Kidney (tissue), 14 donors: ENCODE data around the gene ZNF710. TPM values are rescaled to one million over a fixed set of nuclear protein-coding genes. Genes with fewer than 3 reads are reported as not detected.

Experiments
- DNase-seq, 5 donors: peaks; one replicate each; pipeline ENCODE4 v3.0.0-alpha.2; 2013 to 2020
- FAIRE-seq: peaks from 2 replicates; lab custom pipeline; 2012; peaks lifted over from hg19 to GRCh38; lab: Jason Lieb, UNC
- H3K27ac ChIP-seq, 2 donors: one replicate each; pipeline ENCODE4 v1.7.0; 2013; ENCODE audit warnings: low read depth in 2 of 2, low read length in 2 of 2, inconsistent platforms in 1 of 2
- H3K27me3 ChIP-seq: one replicate; pipeline ENCODE4 v1.7.1; 2013; ENCODE audit warnings: low read length, inconsistent platforms; ENCODE audit not compliant: control insufficient read depth, insufficient read depth
- H3K36me3 ChIP-seq, 3 donors: one replicate each; pipeline versions ENCODE4 v1.7.0 to v1.7.1; 2013; ENCODE audit warnings: low read length in 3 of 3, control low read depth in 1 of 3, inconsistent platforms in 1 of 3; ENCODE audit not compliant: insufficient read depth in 3 of 3, control insufficient read depth in 2 of 3
- H3K4me1 ChIP-seq, 3 donors: one replicate each; pipeline versions ENCODE4 v1.7.0 to v1.7.1; 2013; ENCODE audit warnings: low read length in 3 of 3, inconsistent platforms in 1 of 3, low read depth in 1 of 3; ENCODE audit not compliant: control insufficient read depth in 2 of 3, insufficient read depth in 2 of 3
- H3K4me3 ChIP-seq, 3 donors: one replicate each; pipeline versions ENCODE4 v1.7.0 to v1.8.1; 2013; ENCODE audit warnings: low read length in 3 of 3, control low read depth in 1 of 3, inconsistent platforms in 1 of 3
- H3K9ac ChIP-seq, 3 donors: one replicate each; pipeline versions ENCODE4 v1.7.0 to v1.7.1; 2013; ENCODE audit warnings: low read length in 3 of 3, control low read depth in 1 of 3, inconsistent platforms in 1 of 3
- H3K9me3 ChIP-seq, 3 donors: one replicate each; pipeline versions ENCODE4 v1.7.0 to v1.7.1; 2013; ENCODE audit warnings: low read length in 3 of 3, control low read depth in 1 of 3, inconsistent platforms in 1 of 3; ENCODE audit not compliant: control insufficient read depth in 2 of 3, insufficient read depth in 1 of 3
- intact Hi-C: fragments of 100-400 bp; cut with DNase I; formaldehyde crosslinking; loops from one replicate; pipeline ENCODE4 v1.11.1; 2022
- polyA plus RNA-seq: library from polyadenylated mRNA; stranded (reverse); fragments of 350-450 nt; fragmentation: Illumina TruSeq; extraction: RNeasy Lipid Tissue Mini Kit (QIAGEN cat#74804); gene quantifications from one replicate; pipeline ENCODE4 v1.2.3, GENCODE V29; 2014; ENCODE audit warnings: low read depth, low replicate concordance; ENCODE audit not compliant: insufficient read depth
- total RNA-seq: library from RNA; stranded (reverse); fragmentation: NEBNext Ultra II Directional; extraction: Animal tissue kit (Norgen Biotek cat#: 25700); gene quantifications from one replicate; pipeline ENCODE4 v1.2.1, GENCODE V29; 2021
- TF ChIP-seq, protein P1 (sequence below): IDR thresholded peaks from 3 replicates; pipeline ENCODE4 v1.5.1; 2012; ENCODE audit warnings: mild to moderate bottlenecking, moderate library complexity, borderline replicate concordance; ENCODE audit not compliant: insufficient read depth; ENCODE audit errors: extremely low read depth
- donor health status: control.
- donor health status: control.
- donor health status: control.
- donor health status: control.
- donor health status: control.
- donor health status: DM: yes; HTN: yes; CAD: no.
- donor health status: Normal renal cell carcinoma (clear cell type).

Gene ZNF710
- total and polyA plus RNA-seq, 2 donors from 2014 or later = 11.0 to 17.0 TPM

DNA sequence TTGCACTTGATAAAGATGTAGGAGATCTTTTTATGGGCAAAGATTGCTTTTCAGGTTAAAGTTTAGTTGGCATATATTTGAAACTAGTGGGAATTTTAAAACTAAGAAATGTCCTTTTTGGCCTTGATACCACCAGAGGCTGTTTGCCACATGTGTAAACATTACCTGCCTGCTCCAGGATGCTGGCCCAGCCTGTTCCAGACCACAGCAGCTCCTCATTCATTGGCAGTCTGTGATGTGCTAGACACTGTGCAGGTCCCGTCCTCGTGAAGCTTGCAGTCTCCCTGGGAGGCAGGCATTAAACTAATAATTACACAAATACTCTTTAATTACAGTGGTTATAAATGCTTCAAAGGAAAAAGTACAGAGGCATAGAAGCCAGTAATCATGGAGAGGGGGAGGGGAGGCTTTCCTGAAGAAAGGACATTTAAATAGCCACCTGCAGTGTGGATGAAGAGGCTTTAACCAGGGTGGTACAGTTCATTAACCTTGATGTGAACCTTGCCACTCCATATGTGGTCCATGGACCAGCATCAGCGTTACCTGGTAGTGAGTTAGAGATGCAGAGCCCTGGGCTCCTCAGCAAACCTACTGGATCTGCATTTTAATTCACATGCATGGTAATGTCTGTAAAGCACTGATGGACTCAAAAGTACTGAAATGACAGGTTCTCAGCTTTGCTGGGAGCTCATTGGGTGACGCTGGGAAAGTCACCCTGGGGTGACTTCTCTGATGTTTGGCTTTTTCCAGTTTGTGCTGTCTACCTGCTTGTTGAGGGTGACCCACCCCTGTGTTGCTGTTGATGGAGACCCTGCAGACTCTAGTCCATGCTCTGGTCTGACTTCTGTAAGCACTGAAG, 5.3 kb downstream of the ZNF710 start:
- Histone ChIP-seq H3K27ac (no peak overlapping the region), H3K9ac (no peak overlapping the region), H3K4me1 (peaks cover 0 to 3% (median 3%) of the 10 kb centered on the region in 3 donors), H3K4me3 (no peak overlapping the region), H3K27me3 (no peaks in the 10 kb centered on the region), H3K36me3 (no peaks in the 10 kb centered on the region), H3K9me3 (no peaks in the 10 kb centered on the region)
- TF ChIP-seq, protein P1, sequence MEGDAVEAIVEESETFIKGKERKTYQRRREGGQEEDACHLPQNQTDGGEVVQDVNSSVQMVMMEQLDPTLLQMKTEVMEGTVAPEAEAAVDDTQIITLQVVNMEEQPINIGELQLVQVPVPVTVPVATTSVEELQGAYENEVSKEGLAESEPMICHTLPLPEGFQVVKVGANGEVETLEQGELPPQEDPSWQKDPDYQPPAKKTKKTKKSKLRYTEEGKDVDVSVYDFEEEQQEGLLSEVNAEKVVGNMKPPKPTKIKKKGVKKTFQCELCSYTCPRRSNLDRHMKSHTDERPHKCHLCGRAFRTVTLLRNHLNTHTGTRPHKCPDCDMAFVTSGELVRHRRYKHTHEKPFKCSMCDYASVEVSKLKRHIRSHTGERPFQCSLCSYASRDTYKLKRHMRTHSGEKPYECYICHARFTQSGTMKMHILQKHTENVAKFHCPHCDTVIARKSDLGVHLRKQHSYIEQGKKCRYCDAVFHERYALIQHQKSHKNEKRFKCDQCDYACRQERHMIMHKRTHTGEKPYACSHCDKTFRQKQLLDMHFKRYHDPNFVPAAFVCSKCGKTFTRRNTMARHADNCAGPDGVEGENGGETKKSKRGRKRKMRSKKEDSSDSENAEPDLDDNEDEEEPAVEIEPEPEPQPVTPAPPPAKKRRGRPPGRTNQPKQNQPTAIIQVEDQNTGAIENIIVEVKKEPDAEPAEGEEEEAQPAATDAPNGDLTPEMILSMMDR = no peak
- intact Hi-C loops = no loop called here
- peak in 2 of 5 donors; percentile 33 to 38 for DNase-seq
- FAIRE-seq = no peak

GRCh38 chr15:90007076-90007460, 5.9 kb downstream of the ZNF710 start:
- Histone ChIP-seq H3K36me3 (no peaks in the 10 kb centered on the region), H3K27ac (no peak overlapping the region), H3K27me3 (no peaks in the 10 kb centered on the region), H3K4me1 (peaks cover 0 to 3% (median 3%) of the 10 kb centered on the region in 3 donors), H3K4me3 (no peak overlapping the region), H3K9ac (no peak overlapping the region), H3K9me3 (no peaks in the 10 kb centered on the region)
- TF ChIP-seq, protein P1 = no peak
- DNase-seq (no peak), FAIRE-seq (no peak)
- intact Hi-C loops = no loop called here

GRCh38 chr15:90008607-90009006, 7.5 kb downstream of the ZNF710 start:
- Histone ChIP-seq H3K4me1 (no peaks in the 10 kb centered on the region), H3K27ac (no peak overlapping the region), H3K27me3 (no peaks in the 10 kb centered on the region), H3K9ac (no peak overlapping the region), H3K4me3 (no peak overlapping the region), H3K9me3 (no peaks in the 10 kb centered on the region), H3K36me3 (no peaks in the 10 kb centered on the region)
- TF ChIP-seq, protein P1 = no peak
- intact Hi-C loops = no loop called here
- no peak for FAIRE-seq
- no peak for DNase-seq
